Right lobe of liver (tissue), 4 donors: ENCODE data around the gene ZNF142.

Experiments used
- CTCF ChIP-seq, 4 donors: fragments of 200-600 bp in 3 of 4; fragments of 450-650 bp in 1 of 4; IDR thresholded peaks; one replicate each; pipeline versions ENCODE4 v1.5.1 to v1.8.0; 2016 to 2022; ENCODE audit warnings: antibody characterized with exemption in 4 of 4, mild to moderate bottlenecking in 2 of 4
- POLR2A ChIP-seq: fragments of 450-650 bp; IDR thresholded peaks from one replicate; pipeline ENCODE4 v1.6.1; 2017; ENCODE audit warnings: antibody characterized with exemption, mild to moderate bottlenecking
- donor health status: DM: no; HTN: no; CAD: no.
- donor health status: DM: no; HTN: no; CAD: no.
- donor health status: DM: no; HTN: yes; CAD: no.

GRCh38 chr2:218659988-218660358, 550 bp upstream of the ZNF142 start:
- TF ChIP-seq CTCF (IDR thresholded peaks at IDR 0.05) (no peak), POLR2A (no peak)
